ENCODE data around the gene IL1B.

- TF ChIP-seq, protein P1, sequence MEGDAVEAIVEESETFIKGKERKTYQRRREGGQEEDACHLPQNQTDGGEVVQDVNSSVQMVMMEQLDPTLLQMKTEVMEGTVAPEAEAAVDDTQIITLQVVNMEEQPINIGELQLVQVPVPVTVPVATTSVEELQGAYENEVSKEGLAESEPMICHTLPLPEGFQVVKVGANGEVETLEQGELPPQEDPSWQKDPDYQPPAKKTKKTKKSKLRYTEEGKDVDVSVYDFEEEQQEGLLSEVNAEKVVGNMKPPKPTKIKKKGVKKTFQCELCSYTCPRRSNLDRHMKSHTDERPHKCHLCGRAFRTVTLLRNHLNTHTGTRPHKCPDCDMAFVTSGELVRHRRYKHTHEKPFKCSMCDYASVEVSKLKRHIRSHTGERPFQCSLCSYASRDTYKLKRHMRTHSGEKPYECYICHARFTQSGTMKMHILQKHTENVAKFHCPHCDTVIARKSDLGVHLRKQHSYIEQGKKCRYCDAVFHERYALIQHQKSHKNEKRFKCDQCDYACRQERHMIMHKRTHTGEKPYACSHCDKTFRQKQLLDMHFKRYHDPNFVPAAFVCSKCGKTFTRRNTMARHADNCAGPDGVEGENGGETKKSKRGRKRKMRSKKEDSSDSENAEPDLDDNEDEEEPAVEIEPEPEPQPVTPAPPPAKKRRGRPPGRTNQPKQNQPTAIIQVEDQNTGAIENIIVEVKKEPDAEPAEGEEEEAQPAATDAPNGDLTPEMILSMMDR (IDR thresholded peaks at IDR 0.05): no peak
- no peak for TF ChIP-seq POLR2A (IDR thresholded peaks at IDR 0.05)
Measured at GRCh38 chr2:112832841-112833638, 3.5 kb downstream of the IL1B start.

All from right lobe of liver (tissue), 4 donors.